ENCODE results near the gene QKI. TPM values are rescaled to one million over a fixed set of nuclear protein-coding genes. Genes with fewer than 3 reads are reported as not detected.

Gene QKI
- 100 to 1,000 TPM; 283 to 425 (median 344) TPM for total RNA-seq

DNA sequence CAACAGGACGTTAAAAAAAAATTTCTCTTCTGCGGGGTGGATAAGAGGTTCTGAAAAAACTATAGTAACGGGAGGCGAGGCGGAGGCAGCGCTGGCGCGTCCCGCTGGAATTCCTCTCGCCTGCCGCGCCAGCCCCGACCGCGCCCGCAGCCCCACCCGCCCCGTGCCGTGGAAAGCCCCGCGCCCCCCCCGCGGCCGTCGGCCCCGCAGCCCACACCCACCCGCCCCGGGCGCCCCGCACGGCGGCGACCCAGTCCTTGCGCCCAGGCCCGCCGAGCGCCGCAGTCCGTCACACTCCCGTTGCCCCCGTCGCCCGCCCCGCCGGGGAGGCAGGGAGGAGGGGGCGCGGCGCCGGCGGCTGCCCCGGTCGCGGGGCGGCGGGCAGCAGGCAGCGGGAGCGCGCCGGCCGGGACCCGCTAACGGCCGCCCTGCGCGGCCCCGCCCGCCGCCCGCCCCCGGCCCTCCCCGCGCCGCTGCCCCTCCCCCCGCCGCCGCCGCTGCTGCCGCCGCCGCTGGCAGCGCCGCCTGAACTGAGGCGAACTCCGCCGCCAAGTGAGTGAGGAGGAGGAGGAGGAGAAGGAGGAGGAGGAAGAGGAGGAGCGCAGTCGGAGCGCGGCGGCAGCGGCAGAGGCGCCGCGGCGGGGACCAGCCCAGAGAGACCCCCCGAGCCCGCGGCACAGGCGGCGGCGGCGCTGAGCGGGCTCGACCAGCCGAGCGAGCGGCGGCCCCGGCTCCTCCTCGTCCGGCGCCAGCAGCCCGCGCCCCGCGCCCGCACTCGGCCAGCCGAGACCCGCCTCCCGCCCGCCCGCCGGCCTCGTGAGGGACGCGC, at the start of gene QKI:
Gene QKI, plus strand, starts transcription at position 602 of the 829 bp plus-strand sequence. CDS start 476 bp downstream, outside the sequence.
- DNase-seq (peak; percentile 88 to 90), ATAC-seq (peak; percentile 57 to 61)
- Histone ChIP-seq H3K27ac (peak within 1 kb of the TSS; percentile 98 to 99 (median 99)), H3K27me3 (no peaks in the 10 kb centered on the region), H3K36me3 (no peaks in the 10 kb centered on the region), H3K9me3 (no peaks in the 10 kb centered on the region), H3K4me1 (peaks cover 6 to 14% of the 10 kb centered on the region in 2 donors), H3K4me3 (peak within 1 kb of the TSS; percentile 81 to 96 (median 87))
- intact Hi-C loops (cut with DNase I; ENCODE audit: low total_unique reads) = loop anchor here (2.0 to 10.0 kb wide), 4 partner anchors 550 to 1510 kb away; partner anchors contain the start of genes PACRG and PRKN
- peak in 1 of 5 experiments; percentile 5 for TF ChIP-seq CTCF (IDR thresholded peaks at IDR 0.05 in 4 of 5, conservative IDR thresholded peaks at IDR 0.05 in 1 of 5)
- peak; percentile 98 for TF ChIP-seq POLR2A (IDR thresholded peaks at IDR 0.05)
- in situ Hi-C loops (cut with MboI; ENCODE audit: low sequenced_read_pairs in 4 of 4) = loop anchor here in 2 of 4 donors (5.0 to 25.0 kb wide), 3 partner anchors 77 to 1823 kb away; no protein-coding TSS in a partner anchor

DNA sequence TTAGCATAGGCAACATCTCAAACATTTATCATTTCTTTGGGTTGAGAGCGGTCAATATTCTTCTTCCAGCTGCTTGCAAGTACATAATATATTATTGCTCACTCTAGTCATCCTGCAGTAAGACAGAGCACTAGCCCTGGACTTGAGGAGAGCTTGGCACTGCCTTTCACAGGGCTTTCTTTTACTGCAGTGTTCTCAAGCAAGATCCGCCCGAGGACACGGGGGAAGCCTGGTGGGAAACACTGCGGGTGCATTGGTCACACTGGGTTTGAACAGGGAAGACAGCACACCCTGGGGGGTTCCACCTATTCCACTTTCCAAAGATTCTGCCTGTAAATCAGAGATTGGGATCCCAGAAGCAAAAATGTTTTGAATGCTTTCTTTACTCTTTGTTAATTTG, 48.2 kb upstream of the QKI start:
- Histone ChIP-seq H3K4me1 (no peaks in the 10 kb centered on the region), H3K9me3 (no peaks in the 10 kb centered on the region), H3K4me3 (no peak overlapping the region), H3K27ac (no peak overlapping the region), H3K36me3 (no peaks in the 10 kb centered on the region), H3K27me3 (no peaks in the 10 kb centered on the region)
- intact Hi-C loops (cut with DNase I; ENCODE audit: low total_unique reads) = no loop called here
- ATAC-seq (no peak), DNase-seq (no peak)
- in situ Hi-C loops (cut with MboI; ENCODE audit: low sequenced_read_pairs in 4 of 4) = no loop called here
- no peak for TF ChIP-seq POLR2A (IDR thresholded peaks at IDR 0.05)
- TF ChIP-seq CTCF (IDR thresholded peaks at IDR 0.05 in 4 of 5, conservative IDR thresholded peaks at IDR 0.05 in 1 of 5) = no peak

DNA sequence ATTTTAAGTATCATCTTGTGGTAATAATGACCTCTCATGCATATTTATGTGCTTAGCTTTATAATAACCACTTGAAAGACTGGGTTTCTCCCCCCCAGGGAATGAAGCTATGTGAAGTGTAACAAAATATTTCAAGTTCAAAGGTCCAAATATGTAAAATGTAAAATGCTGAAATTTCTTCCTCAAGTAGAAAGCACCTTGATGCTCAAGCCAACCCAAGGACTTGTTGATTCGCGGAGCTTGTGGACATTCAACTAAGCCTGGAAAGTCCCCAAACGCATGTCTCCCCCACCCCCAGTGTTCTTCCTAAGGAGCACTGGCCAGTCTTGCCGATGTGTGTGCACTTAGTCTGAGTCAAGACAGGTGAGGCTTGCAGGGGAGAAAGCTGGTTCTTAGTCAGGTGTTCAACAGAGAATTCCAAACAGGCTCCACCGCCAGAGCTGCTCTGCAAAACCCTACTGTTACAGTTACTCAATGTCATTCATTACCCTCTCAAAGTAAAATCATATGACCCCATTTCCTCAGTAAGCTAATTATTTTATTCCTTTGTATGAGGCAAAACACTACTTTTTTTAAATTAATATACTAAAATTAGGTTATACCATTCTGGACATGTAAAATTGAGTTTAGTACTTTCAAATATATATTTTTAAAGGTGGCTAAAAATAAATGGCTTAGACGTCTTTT, 46.9 kb upstream of the QKI start:
- DNase-seq (no peak), ATAC-seq (no peak)
- intact Hi-C loops (cut with DNase I; ENCODE audit: low total_unique reads) = no loop called here
- no peaks in the 10 kb centered on the region for H3K36me3 ChIP-seq
- no peak for TF ChIP-seq POLR2A (IDR thresholded peaks at IDR 0.05)
- TF ChIP-seq CTCF (IDR thresholded peaks at IDR 0.05 in 4 of 5, conservative IDR thresholded peaks at IDR 0.05 in 1 of 5) = no peak
- no peaks in the 10 kb centered on the region for H3K4me1 ChIP-seq
- no peak overlapping the region for H3K27ac ChIP-seq
- H3K4me3 ChIP-seq = no peak overlapping the region
- in situ Hi-C loops (cut with MboI; ENCODE audit: low sequenced_read_pairs in 4 of 4) = no loop called here
- no peaks in the 10 kb centered on the region for H3K27me3 ChIP-seq
- H3K9me3 ChIP-seq = no peaks in the 10 kb centered on the region

GRCh38 chr6:163369141-163369540, 45.4 kb upstream of the QKI start:
- intact Hi-C loops (cut with DNase I; ENCODE audit: low total_unique reads) (no loop called here), in situ Hi-C loops (cut with MboI; ENCODE audit: low sequenced_read_pairs in 4 of 4) (no loop called here)
- Histone ChIP-seq H3K9me3 (no peaks in the 10 kb centered on the region), H3K27me3 (no peaks in the 10 kb centered on the region), H3K4me1 (no peaks in the 10 kb centered on the region), H3K27ac (no peak overlapping the region), H3K36me3 (no peaks in the 10 kb centered on the region), H3K4me3 (no peak overlapping the region)
- DNase-seq (no peak), ATAC-seq (no peak)
- TF ChIP-seq CTCF (IDR thresholded peaks at IDR 0.05 in 4 of 5, conservative IDR thresholded peaks at IDR 0.05 in 1 of 5) = no peak
- no peak for TF ChIP-seq POLR2A (IDR thresholded peaks at IDR 0.05)

Data from gastrocnemius medialis (tissue), 4 donors.